ENCODE measurements around the gene GPSM1. TPM values are rescaled to one million over a fixed set of nuclear protein-coding genes. Genes with fewer than 3 reads are reported as not detected.

GPSM1 gene
- total RNA-seq, 1 experiment from 2014 or later, result 24.7 TPM

DNA sequence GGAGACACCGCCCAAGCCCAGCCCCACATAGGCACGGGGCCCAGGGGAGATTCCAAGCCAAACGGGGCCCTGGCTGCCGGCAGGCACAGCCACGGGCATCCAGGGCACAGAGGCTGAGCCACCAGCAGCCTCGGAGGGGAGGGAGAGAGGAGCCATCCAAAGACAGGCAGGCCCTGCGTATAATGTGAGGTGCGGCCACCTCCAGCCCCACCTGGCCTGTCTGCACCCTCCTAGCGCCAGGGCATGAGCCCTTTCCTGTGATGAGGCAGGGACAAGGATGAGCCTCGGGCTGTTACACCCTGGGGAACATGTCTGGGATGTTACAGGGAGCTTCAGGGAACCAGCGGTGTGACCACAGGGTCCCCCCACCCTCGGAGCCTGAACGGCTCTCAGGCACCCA is 22.4 kb upstream of the GPSM1 start:
- Histone ChIP-seq H3K27me3 (ENCODE audit: insufficient read depth, low read length) (no peaks in the 10 kb centered on the region), H4K91ac (ENCODE audit: insufficient read length, low read depth, low read length) (no peak overlapping the region), H3K27ac (ENCODE audit: insufficient read length, low read depth, low read length) (no peak overlapping the region), H2BK15ac (ENCODE audit: low read depth, low read length) (no peak overlapping the region), H3T11ph (ENCODE audit: low read length) (no peak overlapping the region), H2AFZ (ENCODE audit: low read length) (no peak overlapping the region), H2BK12ac (ENCODE audit: insufficient read length, low read depth, low read length) (no peak overlapping the region), H4K8ac (replicated peaks; ENCODE audit: insufficient read length, low read depth, low read length) (no peak overlapping the region), H3K4me1 (ENCODE audit: insufficient read depth, low read length) (no peaks in the 10 kb centered on the region), H4K20me1 (ENCODE audit: control insufficient read depth, insufficient read depth, insufficient read length) (no peaks in the 10 kb centered on the region), H3K79me2 (ENCODE audit: insufficient read depth, low read length) (no peaks in the 10 kb centered on the region), H2BK20ac (ENCODE audit: low read depth, low read length, poor library complexity, severe bottlenecking) (no peak overlapping the region), H4K5ac (ENCODE audit: insufficient read length, low read depth, low read length) (no peak overlapping the region), H3K4ac (ENCODE audit: low read depth, low read length) (no peak overlapping the region), H3K79me1 (ENCODE audit: insufficient read depth, low read depth, low read length, poor library complexity, severe bottlenecking) (no peaks in the 10 kb centered on the region), H3K4me2 (ENCODE audit: insufficient read depth, insufficient read length, low read length) (no peak overlapping the region), H3K18ac (ENCODE audit: insufficient read length, low read depth, low read length) (no peak overlapping the region), H3K23ac (ENCODE audit: insufficient read length, low read depth, low read length) (no peak overlapping the region), H2BK120ac (ENCODE audit: low read depth, low read length, poor library complexity, severe bottlenecking) (no peak overlapping the region), H3K9ac (ENCODE audit: extremely low read depth, insufficient read length, low read length) (no peak overlapping the region), H3K23me2 (ENCODE audit: insufficient read length, low read depth, low read length, poor library complexity, severe bottlenecking) (no peaks in the 10 kb centered on the region), H2BK5ac (ENCODE audit: insufficient read length, low read length) (no peak overlapping the region), H3K9me3 (ENCODE audit: control insufficient read depth, low read depth, low read length) (no peaks in the 10 kb centered on the region), H3K56ac (ENCODE audit: insufficient read length, low read depth, low read length) (no peak overlapping the region), H2AK5ac (ENCODE audit: insufficient read length, low read length) (no peak overlapping the region), H3K14ac (ENCODE audit: insufficient read depth, low read length) (no peak overlapping the region)
- TF ChIP-seq, protein P1, sequence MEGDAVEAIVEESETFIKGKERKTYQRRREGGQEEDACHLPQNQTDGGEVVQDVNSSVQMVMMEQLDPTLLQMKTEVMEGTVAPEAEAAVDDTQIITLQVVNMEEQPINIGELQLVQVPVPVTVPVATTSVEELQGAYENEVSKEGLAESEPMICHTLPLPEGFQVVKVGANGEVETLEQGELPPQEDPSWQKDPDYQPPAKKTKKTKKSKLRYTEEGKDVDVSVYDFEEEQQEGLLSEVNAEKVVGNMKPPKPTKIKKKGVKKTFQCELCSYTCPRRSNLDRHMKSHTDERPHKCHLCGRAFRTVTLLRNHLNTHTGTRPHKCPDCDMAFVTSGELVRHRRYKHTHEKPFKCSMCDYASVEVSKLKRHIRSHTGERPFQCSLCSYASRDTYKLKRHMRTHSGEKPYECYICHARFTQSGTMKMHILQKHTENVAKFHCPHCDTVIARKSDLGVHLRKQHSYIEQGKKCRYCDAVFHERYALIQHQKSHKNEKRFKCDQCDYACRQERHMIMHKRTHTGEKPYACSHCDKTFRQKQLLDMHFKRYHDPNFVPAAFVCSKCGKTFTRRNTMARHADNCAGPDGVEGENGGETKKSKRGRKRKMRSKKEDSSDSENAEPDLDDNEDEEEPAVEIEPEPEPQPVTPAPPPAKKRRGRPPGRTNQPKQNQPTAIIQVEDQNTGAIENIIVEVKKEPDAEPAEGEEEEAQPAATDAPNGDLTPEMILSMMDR (conservative IDR thresholded peaks at IDR 0.05), result no peak
- H3K36me3 Mint-ChIP-seq (ENCODE audit: insufficient read depth in 1 of 3, low read depth in 3 of 3), result no peaks in the 10 kb centered on the region
- H3K27ac Mint-ChIP-seq, result no peak overlapping the region; a peak in 1 of 7 replicates
- no peak overlapping the region for H3K4me3 Mint-ChIP-seq
- no peaks in the 10 kb centered on the region for H3K27me3 Mint-ChIP-seq (ENCODE audit: low read depth)
- DNase-seq, result no peak
- no peaks in the 10 kb centered on the region for H3K4me1 Mint-ChIP-seq
- WGBS (ENCODE audit: extremely low coverage, insufficient read length, low lambda C conversion rate), result no CpG with 5 or more reads among the region's 13 CpGs
- no peaks in the 10 kb centered on the region for H3K9me3 Mint-ChIP-seq
